NCI-H187 (cell line): ENCODE data around the gene SLC28A3.

Experiments used
- DNase-seq, 2 experiments: peaks; one replicate each; lab custom pipeline; 2025; lab: John Stamatoyannopoulos, UW

SLC28A3 gene

GRCh38 chr9:84339962-84340361 lies 596 bp downstream of the SLC28A3 start:
- DNase-seq = no peak

- DNase-seq = no peak
Observed at GRCh38 chr9:84339503-84339902, 1.1 kb downstream of the SLC28A3 start.

GRCh38 chr9:84338792-84339191 lies 1.8 kb downstream of the SLC28A3 start:
- DNase-seq = no peak

GRCh38 chr9:84337252-84337651 lies 3.3 kb downstream of the SLC28A3 start:
- DNase-seq = no peak

- no peak for DNase-seq
Observed at GRCh38 chr9:84331119-84331809, 9.3 kb downstream of the SLC28A3 start.

GRCh38 chr9:84330246-84330645 lies 10.3 kb downstream of the SLC28A3 start:
- no peak for DNase-seq

GRCh38 chr9:84327184-84327583 lies 13.4 kb downstream of the SLC28A3 start:
- DNase-seq = no peak

GRCh38 chr9:84325347-84325973 lies 15.1 kb downstream of the SLC28A3 start:
- no peak for DNase-seq

- DNase-seq = no peak
Observed at GRCh38 chr9:84324811-84325210, 15.7 kb downstream of the SLC28A3 start.

- DNase-seq = no peak
Observed at GRCh38 chr9:84323858-84324257, 16.7 kb downstream of the SLC28A3 start.

GRCh38 chr9:84322828-84323227 lies 17.7 kb downstream of the SLC28A3 start:
- DNase-seq = no peak

- DNase-seq = no peak
Observed at GRCh38 chr9:84320231-84320630, 20.3 kb downstream of the SLC28A3 start.

GRCh38 chr9:84319632-84320031 lies 20.9 kb downstream of the SLC28A3 start:
- no peak for DNase-seq

GRCh38 chr9:84318981-84319380 lies 21.6 kb downstream of the SLC28A3 start:
- DNase-seq = no peak

- DNase-seq = no peak
Observed at GRCh38 chr9:84317563-84317962, 23.0 kb downstream of the SLC28A3 start.

GRCh38 chr9:84315278-84315877 lies 25.2 kb downstream of the SLC28A3 start:
- DNase-seq = peak in 1 of 2 experiments; percentile 1

GRCh38 chr9:84314306-84314705 lies 26.3 kb downstream of the SLC28A3 start:
- DNase-seq = no peak

- no peak for DNase-seq
Observed at GRCh38 chr9:84310883-84311282, 29.7 kb downstream of the SLC28A3 start.

- no peak for DNase-seq
Observed at GRCh38 chr9:84305497-84306131, 34.9 kb downstream of the SLC28A3 start.

- DNase-seq = no peak
Observed at GRCh38 chr9:84304166-84304565, 36.4 kb downstream of the SLC28A3 start.

GRCh38 chr9:84303061-84303460 lies 37.5 kb downstream of the SLC28A3 start:
- DNase-seq = no peak

- DNase-seq = no peak
Observed at GRCh38 chr9:84301851-84302250, 38.7 kb downstream of the SLC28A3 start.

- no peak for DNase-seq
Observed at GRCh38 chr9:84300271-84300670, 40.3 kb downstream of the SLC28A3 start.
